Hepatocyte (in vitro differentiated cells): Measurements from ENCODE around the gene AKAP6.

Source experiments
- EZH2 ChIP-seq: fragments of 200-600 bp; sonication (generic); IDR thresholded peaks from 2 replicates; pipeline ENCODE4 v1.6.1; 2016; ENCODE audit warnings: antibody characterized with exemption, mild to moderate bottlenecking, borderline replicate concordance
- EZH2phosphoT487 ChIP-seq: fragments of 200-600 bp; sonication (generic); IDR thresholded peaks from one replicate; pipeline ENCODE4 v1.6.1; 2018; ENCODE audit warnings: antibody characterized with exemption, mild to moderate bottlenecking, low read depth, moderate library complexity; ENCODE audit not compliant: unreplicated experiment, severe bottlenecking
- TF ChIP-seq, protein P1 (sequence below): fragments of 200-600 bp; sonication (generic); IDR thresholded peaks from 2 replicates; pipeline ENCODE4 v1.5.1; 2016; ENCODE audit warnings: antibody characterized with exemption, mild to moderate bottlenecking; ENCODE audit not compliant: poor library complexity

- TF ChIP-seq EZH2 (no peak), EZH2phosphoT487 (no peak)
- TF ChIP-seq, protein P1, sequence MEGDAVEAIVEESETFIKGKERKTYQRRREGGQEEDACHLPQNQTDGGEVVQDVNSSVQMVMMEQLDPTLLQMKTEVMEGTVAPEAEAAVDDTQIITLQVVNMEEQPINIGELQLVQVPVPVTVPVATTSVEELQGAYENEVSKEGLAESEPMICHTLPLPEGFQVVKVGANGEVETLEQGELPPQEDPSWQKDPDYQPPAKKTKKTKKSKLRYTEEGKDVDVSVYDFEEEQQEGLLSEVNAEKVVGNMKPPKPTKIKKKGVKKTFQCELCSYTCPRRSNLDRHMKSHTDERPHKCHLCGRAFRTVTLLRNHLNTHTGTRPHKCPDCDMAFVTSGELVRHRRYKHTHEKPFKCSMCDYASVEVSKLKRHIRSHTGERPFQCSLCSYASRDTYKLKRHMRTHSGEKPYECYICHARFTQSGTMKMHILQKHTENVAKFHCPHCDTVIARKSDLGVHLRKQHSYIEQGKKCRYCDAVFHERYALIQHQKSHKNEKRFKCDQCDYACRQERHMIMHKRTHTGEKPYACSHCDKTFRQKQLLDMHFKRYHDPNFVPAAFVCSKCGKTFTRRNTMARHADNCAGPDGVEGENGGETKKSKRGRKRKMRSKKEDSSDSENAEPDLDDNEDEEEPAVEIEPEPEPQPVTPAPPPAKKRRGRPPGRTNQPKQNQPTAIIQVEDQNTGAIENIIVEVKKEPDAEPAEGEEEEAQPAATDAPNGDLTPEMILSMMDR = no peak
Observed at GRCh38 chr14:32728976-32729375, 399.9 kb downstream of the AKAP6 start.
